ENCODE measurements around the gene SCYGR5.

DNA sequence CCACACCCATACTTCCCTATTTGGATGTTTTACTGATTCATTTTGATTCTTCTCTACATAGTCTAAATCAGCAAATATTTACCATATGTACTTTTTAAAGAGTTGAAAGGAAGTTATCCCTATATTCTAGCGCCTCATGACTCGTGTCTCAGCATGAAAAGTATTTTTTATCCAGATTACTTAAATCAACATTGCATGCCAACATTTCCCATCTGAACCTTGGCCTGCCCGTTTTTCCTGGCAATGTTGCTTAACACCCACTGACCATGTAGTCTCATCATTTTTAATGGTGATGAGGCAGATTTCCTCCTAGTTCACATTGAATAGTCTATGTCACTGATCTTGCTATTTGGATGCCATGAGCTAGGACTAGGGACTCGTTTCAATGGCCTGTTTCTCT, 13.2 kb upstream of the SCYGR5 start:
- TF ChIP-seq CTCF (IDR thresholded peaks at IDR 0.05) (no peak), POLR2A (IDR thresholded peaks at IDR 0.05) (no peak)
